GM12878 (cell line): ENCODE measurements around the gene TAF3. TPM values are rescaled to one million over a fixed set of nuclear protein-coding genes. Genes with fewer than 3 reads are reported as not detected.

Source experiments
- ATAC-seq: fragments of 200-7000 bp; cut with Tn5 transposase; 3 replicates; pipeline ENCODE4 v1.9.1; 2020; ENCODE audit warnings: mild to moderate bottlenecking, moderate library complexity
- BruUV-seq: library from RNA; stranded (reverse); fragments of 400-500 nt; replicated peaks from 2 replicates; lab custom pipeline; 2021; lab: Mats Ljungman, UMichigan
- CTCF ChIA-PET: fragments of 300-600 bp; sonication (Branson Sonifier 250); formaldehyde crosslinking; extraction: SDS; loops from one replicate; lab custom pipeline; 2021; ENCODE audit warnings: inconsistent platforms; lab: Yijun Ruan, JAX
- POLR2A ChIA-PET: fragments of 350-600 bp; formaldehyde crosslinking; extraction: SDS; loops from one replicate; lab custom pipeline; 2021; ENCODE audit warnings: inconsistent platforms; lab: Charles Lee
- RAD21 ChIA-PET: fragments of 300-600 bp; sonication (Branson Sonifier 250); formaldehyde crosslinking; loops from one replicate; lab custom pipeline; 2023; ENCODE audit warnings: antibody characterized with exemption; ENCODE audit not compliant: unreplicated experiment; lab: Charles Lee
- SMC1A ChIA-PET: fragments of 300-600 bp; sonication (Branson Sonifier 250); formaldehyde crosslinking; loops from one replicate; lab custom pipeline; 2023; ENCODE audit not compliant: unreplicated experiment, uncharacterized antibody; lab: Charles Lee
- DNase-seq: peaks from one replicate; pipeline ENCODE4 v3.0.0-alpha.2; 2011; ENCODE audit warnings: low read depth, low spot score
- FAIRE-seq: peaks from 3 replicates; lab custom pipeline; 2011; peaks lifted over from hg19 to GRCh38; lab: Jason Lieb, UNC
- H2AFZ ChIP-seq: 2 replicates; pipeline ENCODE4 v1.6.0; 2011; ENCODE audit warnings: low read depth, low read length, control low read depth; ENCODE audit not compliant: control insufficient read depth
- H3K27ac ChIP-seq: 2 replicates; pipeline ENCODE4 v1.5.1; 2011; ENCODE audit warnings: control low read depth; ENCODE audit not compliant: control insufficient read depth, insufficient read depth
- H3K27me3 ChIP-seq, 2 experiments: replicated peaks in 1 of 2; 2 replicates each; pipeline versions ENCODE4 v1.6.0 to v1.6.1; 2011; ENCODE audit warnings: low read length in 1 of 2; ENCODE audit not compliant: control insufficient read depth in 2 of 2, insufficient read depth in 2 of 2
- H3K36me3 ChIP-seq, 2 experiments: 2 replicates each; pipeline ENCODE4 v1.5.1; 2011; ENCODE audit warnings: low read length in 1 of 2; ENCODE audit not compliant: control insufficient read depth in 2 of 2, insufficient read depth in 2 of 2
- H3K4me1 ChIP-seq: 2 replicates; pipeline ENCODE4 v1.6.1; 2011; ENCODE audit warnings: mild to moderate bottlenecking, low read length, moderate library complexity, mixed read lengths; ENCODE audit not compliant: control insufficient read depth, insufficient read depth
- H3K4me2 ChIP-seq: 2 replicates; pipeline ENCODE4 v1.6.0; 2011; ENCODE audit warnings: control low read depth; ENCODE audit not compliant: control insufficient read depth, insufficient read depth
- H3K4me3 ChIP-seq: fragments of 200-600 bp; sonication (generic); 2 replicates; pipeline ENCODE4 v1.5.1; 2016
- H3K79me2 ChIP-seq: 2 replicates; pipeline ENCODE4 v1.6.0; 2011; ENCODE audit warnings: low read length; ENCODE audit not compliant: control insufficient read depth, insufficient read depth
- H3K9ac ChIP-seq: 2 replicates; pipeline ENCODE4 v1.8.0; 2011; ENCODE audit warnings: low read length, control low read depth, mixed read lengths; ENCODE audit not compliant: control insufficient read depth, insufficient read depth
- H3K9me3 ChIP-seq: replicated peaks from 3 replicates; pipeline ENCODE4 v1.5.1; 2011; ENCODE audit warnings: mild to moderate bottlenecking, low read length; ENCODE audit not compliant: control insufficient read depth, insufficient read depth
- H4K20me1 ChIP-seq: 2 replicates; pipeline ENCODE4 v1.6.0; 2011; ENCODE audit not compliant: control insufficient read depth, insufficient read depth
- CHD1 ChIP-seq: IDR thresholded peaks from 2 replicates; pipeline ENCODE4 v1.6.1; 2012; ENCODE audit warnings: low read depth, low read length, improper control_type of control experiment
- E2F8 ChIP-seq: fragments of 450-650 bp; IDR thresholded peaks from 2 replicates; pipeline ENCODE4 v1.6.1; 2018; ENCODE audit warnings: mild to moderate bottlenecking, low read depth, moderate library complexity; ENCODE audit not compliant: partially characterized antibody
- KLF5 ChIP-seq: fragments of 450-650 bp; IDR thresholded peaks from 2 replicates; pipeline ENCODE4 v1.6.1; 2014; ENCODE audit warnings: mild to moderate bottlenecking; ENCODE audit not compliant: partially characterized antibody
- MLLT1 ChIP-seq: fragments of 450-650 bp; IDR thresholded peaks from 2 replicates; pipeline ENCODE4 v1.6.1; 2016; ENCODE audit warnings: mild to moderate bottlenecking
- NFYB ChIP-seq: IDR thresholded peaks from 2 replicates; pipeline ENCODE4 v1.6.1; 2011; ENCODE audit warnings: low read depth, mild to moderate bottlenecking, low read length, improper control_type of control experiment, moderate library complexity; ENCODE audit not compliant: insufficient read depth
- RAD21 ChIP-seq: IDR thresholded peaks from 2 replicates; pipeline ENCODE4 v1.6.1; 2011; ENCODE audit warnings: mild to moderate bottlenecking, low read depth, low read length, moderate library complexity; ENCODE audit not compliant: insufficient read depth
- SPI1 ChIP-seq: IDR thresholded peaks from 2 replicates; pipeline ENCODE4 v1.6.1; 2011; ENCODE audit warnings: low read depth, mild to moderate bottlenecking, low read length, moderate library complexity, borderline replicate concordance; ENCODE audit not compliant: insufficient read depth
- YBX1 ChIP-seq: fragments of 450-650 bp; IDR thresholded peaks from 2 replicates; pipeline ENCODE4 v1.6.1; 2016; ENCODE audit warnings: antibody characterized with exemption
- WGBS: methylation state at CpG from one replicate; pipeline ENCODE4 v1.1.6; 2016; ENCODE audit warnings: low lambda C conversion rate; ENCODE audit not compliant: insufficient replicate concordance, insufficient coverage; ENCODE audit errors: missing lambda C conversion rate; 5-methylcytosine and 5-hydroxymethylcytosine counted together
- in situ Hi-C: fragments of 300-500 bp; cut with MboI; formaldehyde crosslinking; loops from 9 replicates; pipeline ENCODE4 v1.14.3; 2018; ENCODE audit warnings: mixed read lengths
- intact Hi-C: fragments of 100-400 bp; cut with micrococcal nuclease; formaldehyde crosslinking; loops from one replicate; pipeline ENCODE4 v1.14.2; 2022; ENCODE audit not compliant: unreplicated experiment
- polyA plus RNA-seq, 11 experiments: library from polyadenylated mRNA; depleted of rRNA in 4 of 11; unstranded in 6 of 11; stranded (reverse) in 5 of 11; fragments of >200 nt; fragmentation: Nextera tagmentation in 4 of 11; fragmentation: Illumina TruSeq in 1 of 11; extraction: Ambion mirVana in 4 of 11; extraction: Trizol in 1 of 11; gene quantifications; 1 replicate in 1 of 11; 2 replicates in 10 of 11; pipeline versions ENCODE4 v1.2.1 to v1.2.3, GENCODE V29; 2011 to 2016; ENCODE audit warnings: inconsistent platforms in 2 of 11, missing spikeins in 2 of 11, low read depth in 1 of 11
- total RNA-seq, 4 experiments: library from RNA; depleted of rRNA in 3 of 4; stranded (reverse); fragments of >200 nt in 3 of 4; fragmentation: Illumina TruSeq in 1 of 4; extraction: Trizol in 1 of 4; gene quantifications; 2 replicates each; pipeline versions ENCODE4 v1.2.1 to v1.2.3, GENCODE V29; 2013 to 2021

TAF3 gene
- total and polyA plus RNA-seq, 10 of the 15 experiments (the other 5 are each of a cell fraction or from before 2014, with no cell fraction given): 2.0 to 10.1 (median 3.7) TPM

GRCh38 chr10:7804741-7805140, 13.6 kb upstream of the TAF3 start:
- H2AFZ ChIP-seq: no peak overlapping the region
- intact Hi-C loops: no loop called here
- H3K4me3 ChIP-seq: no peak overlapping the region
- peaks cover 7 to 44% of the 10 kb centered on the region in 2 experiments for H3K36me3 ChIP-seq
- ChIA-PET CTCF (no interaction called here), POLR2A (no interaction called here), SMC1A (no interaction called here), RAD21 (no interaction called here)
- no peaks in the 10 kb centered on the region for H3K4me1 ChIP-seq
- no peak for TF ChIP-seq RAD21
- no peak for TF ChIP-seq SPI1
- TF ChIP-seq KLF5: no peak
- no peak for TF ChIP-seq NFYB
- TF ChIP-seq MLLT1: no peak
- TF ChIP-seq E2F8: no peak
- TF ChIP-seq CHD1: no peak
- no peak for TF ChIP-seq YBX1
- no peak overlapping the region for H3K9ac ChIP-seq
- FAIRE-seq (no peak), DNase-seq (no peak), ATAC-seq (no peak)
- H3K27ac ChIP-seq: no peak overlapping the region
- H3K4me2 ChIP-seq: no peak overlapping the region
- in situ Hi-C loops: no loop called here
- no peaks in the 10 kb centered on the region for H3K9me3 ChIP-seq
- BruUV-seq: no TSS peak
- WGBS: 94% methylated on average over 2 of the region's 2 CpGs
- no peaks in the 10 kb centered on the region for H4K20me1 ChIP-seq
- H3K27me3 ChIP-seq: no peaks in the 10 kb centered on the region
- no peaks in the 10 kb centered on the region for H3K79me2 ChIP-seq
